Measurements from ENCODE around the gene B3GNT8.
"Not testable (repeated sequence)": the region's sequence is repeated elsewhere in the genome, so short reads cannot be mapped to it uniquely, and the experiment has no call there.

The B3GNT8 gene

DNA sequence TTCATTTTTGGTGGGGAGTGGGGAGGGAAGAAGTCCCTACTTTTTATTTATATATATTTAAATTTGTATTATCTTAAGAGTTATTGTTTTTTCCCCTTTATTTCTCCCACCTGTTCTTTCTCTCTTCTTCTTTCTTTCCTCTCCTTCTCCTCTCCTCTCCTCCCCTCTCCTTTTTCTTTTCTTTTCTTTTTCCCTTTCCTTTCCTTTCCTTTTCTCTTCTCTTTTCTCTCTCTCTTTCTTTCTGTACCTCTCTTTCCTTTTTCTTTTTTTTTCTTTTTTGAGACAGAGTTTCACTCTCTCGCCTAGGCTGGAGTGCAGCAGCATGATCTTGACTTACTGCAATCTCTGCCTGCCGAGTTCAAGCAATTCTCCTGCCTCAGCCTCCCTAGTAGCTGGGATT is 27.6 kb downstream of the B3GNT8 start:
- peak overlapping the region; percentile 97 for H3K4me3 Mint-ChIP-seq
- CTCF ChIA-PET = no interaction called here
- H3K4me1 Mint-ChIP-seq = peaks cover 40% of the 10 kb centered on the region
- H3K36me3 Mint-ChIP-seq = peaks cover 11% of the 10 kb centered on the region
- H3K27ac Mint-ChIP-seq = no peak overlapping the region
- no peaks in the 10 kb centered on the region for H3K9me3 Mint-ChIP-seq
- peaks cover 8% of the 10 kb centered on the region for H3K27me3 Mint-ChIP-seq
- no peak for DNase-seq

GRCh38 chr19:41399091-41399490 is 28.1 kb downstream of the B3GNT8 start:
- DNase-seq = no peak
- Mint-ChIP-seq H3K4me1 (peaks cover 40% of the 10 kb centered on the region), H3K36me3 (peaks cover 11% of the 10 kb centered on the region), H3K4me3 (peak overlapping the region; percentile 97), H3K27ac (no peak overlapping the region), H3K9me3 (no peaks in the 10 kb centered on the region), H3K27me3 (peaks cover 8% of the 10 kb centered on the region)
- CTCF ChIA-PET = no interaction called here

DNA sequence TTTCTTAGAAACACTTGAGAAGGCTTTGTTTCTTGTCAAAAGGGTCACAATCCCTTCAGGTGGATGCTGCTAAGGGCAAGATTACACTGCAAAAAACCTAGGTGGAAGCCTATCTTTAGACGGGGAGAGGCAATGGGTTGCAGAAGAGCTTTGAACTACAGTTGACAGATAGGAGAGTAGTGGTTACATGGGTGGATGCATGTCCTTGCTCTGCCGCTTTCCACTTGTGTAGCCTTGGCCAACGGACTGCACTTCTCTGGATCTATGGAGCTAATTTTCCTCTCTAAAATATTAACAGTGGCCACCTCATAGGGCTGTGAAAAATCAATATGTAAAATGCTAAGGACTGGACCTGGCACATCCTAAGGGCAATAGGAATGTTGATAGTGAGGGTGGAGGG is 28.6 kb downstream of the B3GNT8 start:
- peaks cover 8% of the 10 kb centered on the region for H3K27me3 Mint-ChIP-seq
- no peak overlapping the region for H3K27ac Mint-ChIP-seq
- no peaks in the 10 kb centered on the region for H3K9me3 Mint-ChIP-seq
- H3K4me1 Mint-ChIP-seq = peaks cover 40% of the 10 kb centered on the region
- no peak for DNase-seq
- CTCF ChIA-PET = no interaction called here
- peaks cover 11% of the 10 kb centered on the region for H3K36me3 Mint-ChIP-seq
- H3K4me3 Mint-ChIP-seq = peak overlapping the region; percentile 97

GRCh38 chr19:41398050-41398418 is 29.1 kb downstream of the B3GNT8 start:
- CTCF ChIA-PET = no interaction called here
- peaks cover 8% of the 10 kb centered on the region for H3K27me3 Mint-ChIP-seq

GRCh38 chr19:41397086-41398049 is 29.8 kb downstream of the B3GNT8 start, which contains the start of the genes BCKDHA and EXOSC5:
BCKDHA (plus strand) TSS chr19:41397818; CDS start chr19:41397828, 10 bp downstream.
EXOSC5 (minus strand) TSS chr19:41397359; CDS start chr19:41397328, 31 bp downstream.
- Mint-ChIP-seq H3K27ac (peak within 1 kb of the TSS; percentile 100), H3K27me3 (peaks cover 8% of the 10 kb centered on the region), H3K4me1 (peaks cover 40% of the 10 kb centered on the region), H3K9me3 (no peaks in the 10 kb centered on the region), H3K36me3 (peaks cover 11% of the 10 kb centered on the region), H3K4me3 (peak within 1 kb of the TSS; percentile 97)
- CTCF ChIA-PET = interaction anchor here (1.0 kb wide), 1 partner anchor 34 kb away, joined by 3 read pairs; no protein-coding TSS in a partner anchor
- peak; percentile 100 for DNase-seq

More at GRCh38 chr19:41398050-41398418, 29.1 kb downstream of the B3GNT8 start:
- no peak for DNase-seq
- no peaks in the 10 kb centered on the region for H3K9me3 Mint-ChIP-seq
- H3K27ac Mint-ChIP-seq = peak overlapping the region; percentile 100
- H3K4me3 Mint-ChIP-seq = peak overlapping the region; percentile 97
- H3K36me3 Mint-ChIP-seq = peaks cover 11% of the 10 kb centered on the region
- H3K4me1 Mint-ChIP-seq = peaks cover 40% of the 10 kb centered on the region

GRCh38 chr19:41395355-41395754 is 31.8 kb downstream of the B3GNT8 start:
- no peaks in the 10 kb centered on the region for H3K9me3 Mint-ChIP-seq
- CTCF ChIA-PET = interaction anchor here (1.2 kb wide), 1 partner anchor 33 kb away, joined by 3 read pairs; no protein-coding TSS in a partner anchor
- H3K27ac Mint-ChIP-seq = peak overlapping the region; percentile 53

GRCh38 chr19:41392775-41393174 is 34.4 kb downstream of the B3GNT8 start:
- no peak overlapping the region for H3K4me3 Mint-ChIP-seq

More at GRCh38 chr19:41395355-41395754, 31.8 kb downstream of the B3GNT8 start:
- DNase-seq = no peak
- H3K4me1 Mint-ChIP-seq = peaks cover 40% of the 10 kb centered on the region
- H3K27me3 Mint-ChIP-seq = peaks cover 8% of the 10 kb centered on the region
- peaks cover 17% of the 10 kb centered on the region for H3K36me3 Mint-ChIP-seq
- H3K4me3 Mint-ChIP-seq = peak overlapping the region; percentile 22

DNA sequence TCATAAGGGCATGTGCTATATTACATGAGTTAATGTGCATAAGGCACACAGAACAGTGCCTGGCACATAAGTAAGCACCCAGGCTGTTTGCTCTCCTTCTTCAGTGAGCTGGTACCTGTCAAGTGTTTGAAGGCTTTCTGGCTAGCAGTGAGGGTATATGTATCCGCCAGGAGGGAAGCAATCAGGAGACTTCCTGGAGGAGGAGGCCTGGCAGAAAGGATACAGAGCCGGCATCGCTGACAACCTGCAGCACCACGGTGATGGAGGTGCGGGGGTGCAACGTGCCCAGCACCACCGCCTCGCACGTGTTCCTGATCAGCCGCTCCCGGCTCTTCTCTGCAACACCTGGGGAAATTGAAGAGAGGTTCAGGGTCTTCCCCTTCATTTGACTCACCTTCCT is 35.6 kb downstream of the B3GNT8 start:
- Mint-ChIP-seq H3K4me3 (no peak overlapping the region), H3K9me3 (no peaks in the 10 kb centered on the region), H3K36me3 (peaks cover 21% of the 10 kb centered on the region), H3K27ac (no peak overlapping the region), H3K27me3 (no peaks in the 10 kb centered on the region), H3K4me1 (peaks cover 14% of the 10 kb centered on the region)
- DNase-seq = no peak
- CTCF ChIA-PET = no interaction called here

More at GRCh38 chr19:41392775-41393174, 34.4 kb downstream of the B3GNT8 start:
- H3K36me3 Mint-ChIP-seq = peaks cover 21% of the 10 kb centered on the region
- H3K27ac Mint-ChIP-seq = no peak overlapping the region
- H3K27me3 Mint-ChIP-seq = peaks cover 4% of the 10 kb centered on the region
- H3K4me1 Mint-ChIP-seq = peaks cover 21% of the 10 kb centered on the region
- CTCF ChIA-PET = no interaction called here
- no peak for DNase-seq
- no peaks in the 10 kb centered on the region for H3K9me3 Mint-ChIP-seq

- CTCF ChIA-PET = no interaction called here
- peaks cover 15% of the 10 kb centered on the region for H3K36me3 Mint-ChIP-seq
- no peak for DNase-seq
These were observed 40.7 kb downstream of the B3GNT8 start for GRCh38 chr19:41386442-41386841.

GRCh38 chr19:41384351-41384750 is 42.8 kb downstream of the B3GNT8 start:
- H3K36me3 Mint-ChIP-seq = peaks cover 5% of the 10 kb centered on the region
- no peak for DNase-seq
- no peak overlapping the region for H3K4me3 Mint-ChIP-seq
- no peaks in the 10 kb centered on the region for H3K9me3 Mint-ChIP-seq
- CTCF ChIA-PET = no interaction called here
- H3K27me3 Mint-ChIP-seq = no peaks in the 10 kb centered on the region
- H3K27ac Mint-ChIP-seq = no peak overlapping the region
- H3K4me1 Mint-ChIP-seq = no peaks in the 10 kb centered on the region

More at GRCh38 chr19:41386442-41386841, 40.7 kb downstream of the B3GNT8 start:
- Mint-ChIP-seq H3K27ac (no peak overlapping the region), H3K27me3 (no peaks in the 10 kb centered on the region), H3K4me1 (no peaks in the 10 kb centered on the region), H3K4me3 (no peak overlapping the region), H3K9me3 (no peaks in the 10 kb centered on the region)

DNA sequence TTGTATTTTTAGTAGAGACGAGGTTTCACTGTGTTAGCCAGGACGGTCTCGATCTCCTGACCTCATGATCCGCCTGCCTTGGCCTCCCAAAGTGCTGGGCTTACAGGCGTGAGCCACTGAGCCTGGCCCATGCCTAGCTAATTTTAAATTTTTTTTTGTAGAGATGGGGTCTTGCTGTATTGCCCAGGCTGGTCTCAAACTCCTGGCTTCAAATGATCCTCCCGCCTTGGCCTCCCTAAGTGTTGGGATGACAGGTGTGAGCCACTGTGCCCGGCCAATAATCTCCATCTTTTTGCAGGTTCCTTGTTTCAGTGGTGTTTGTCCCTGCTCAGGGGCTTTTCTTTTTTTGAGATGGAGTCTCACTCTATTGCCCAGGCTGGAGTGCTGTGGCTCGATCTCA is 45.6 kb downstream of the B3GNT8 start:
- H3K4me1 Mint-ChIP-seq, DNase-seq, H3K27ac Mint-ChIP-seq, H3K4me3 Mint-ChIP-seq, H3K27me3 Mint-ChIP-seq, H3K9me3 Mint-ChIP-seq, CTCF ChIA-PET, H3K36me3 Mint-ChIP-seq: not testable (repeated sequence)

DNA sequence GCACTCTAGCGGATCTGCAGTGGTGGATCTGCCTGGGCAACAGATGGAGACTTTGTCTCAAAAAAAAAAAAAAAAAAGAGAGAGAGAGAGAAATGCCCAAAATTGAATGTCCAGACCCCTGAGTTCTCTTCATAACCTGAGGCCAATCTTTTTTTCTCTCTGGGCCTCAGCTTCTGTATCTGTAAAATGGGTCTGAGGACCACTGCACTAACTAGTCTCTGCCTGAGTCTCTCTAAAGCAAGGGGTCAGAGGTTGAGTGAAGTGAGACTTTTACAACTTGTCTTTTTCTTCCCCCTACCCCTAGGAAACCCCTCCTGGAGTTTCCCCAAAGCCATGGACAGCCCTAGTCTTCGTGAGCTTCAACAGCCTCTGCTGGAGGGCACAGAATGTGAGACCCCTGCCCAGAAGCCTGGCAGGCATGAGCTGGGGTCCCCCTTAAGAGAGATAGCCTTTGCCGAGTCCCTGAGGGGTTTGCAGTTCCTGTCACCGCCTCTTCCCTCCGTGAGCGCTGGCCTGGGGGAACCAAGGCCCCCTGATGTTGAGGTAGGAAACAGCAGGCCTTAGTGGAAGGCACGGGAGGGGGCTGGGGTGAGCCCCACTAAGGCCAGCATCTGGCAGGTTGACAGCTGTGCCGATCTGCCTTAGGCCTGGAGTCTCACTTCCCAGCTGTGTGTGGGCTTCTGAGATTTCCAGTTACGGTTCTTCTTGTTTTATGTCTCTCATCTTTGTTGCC is 49.0 kb downstream of the B3GNT8 start:
- DNase-seq = no peak
- peaks cover 14% of the 10 kb centered on the region for H3K4me1 Mint-ChIP-seq
- CTCF ChIA-PET = interaction anchor here (0.5 kb wide), 1 partner anchor 262 kb away, joined by 3 read pairs; no protein-coding TSS in a partner anchor
- no peaks in the 10 kb centered on the region for H3K27me3 Mint-ChIP-seq
- no peak overlapping the region for H3K4me3 Mint-ChIP-seq
- H3K9me3 Mint-ChIP-seq = no peaks in the 10 kb centered on the region
- H3K36me3 Mint-ChIP-seq = peaks cover 6% of the 10 kb centered on the region
- no peak overlapping the region for H3K27ac Mint-ChIP-seq

GRCh38 chr19:41376998-41377365 is 50.2 kb downstream of the B3GNT8 start:
- Mint-ChIP-seq H3K9me3 (no peaks in the 10 kb centered on the region), H3K27ac (no peak overlapping the region), H3K4me3 (peak overlapping the region; percentile 38), H3K27me3 (no peaks in the 10 kb centered on the region), H3K36me3 (peaks cover 3% of the 10 kb centered on the region), H3K4me1 (peaks cover 14% of the 10 kb centered on the region)
- CTCF ChIA-PET = no interaction called here
- no peak for DNase-seq

DNA sequence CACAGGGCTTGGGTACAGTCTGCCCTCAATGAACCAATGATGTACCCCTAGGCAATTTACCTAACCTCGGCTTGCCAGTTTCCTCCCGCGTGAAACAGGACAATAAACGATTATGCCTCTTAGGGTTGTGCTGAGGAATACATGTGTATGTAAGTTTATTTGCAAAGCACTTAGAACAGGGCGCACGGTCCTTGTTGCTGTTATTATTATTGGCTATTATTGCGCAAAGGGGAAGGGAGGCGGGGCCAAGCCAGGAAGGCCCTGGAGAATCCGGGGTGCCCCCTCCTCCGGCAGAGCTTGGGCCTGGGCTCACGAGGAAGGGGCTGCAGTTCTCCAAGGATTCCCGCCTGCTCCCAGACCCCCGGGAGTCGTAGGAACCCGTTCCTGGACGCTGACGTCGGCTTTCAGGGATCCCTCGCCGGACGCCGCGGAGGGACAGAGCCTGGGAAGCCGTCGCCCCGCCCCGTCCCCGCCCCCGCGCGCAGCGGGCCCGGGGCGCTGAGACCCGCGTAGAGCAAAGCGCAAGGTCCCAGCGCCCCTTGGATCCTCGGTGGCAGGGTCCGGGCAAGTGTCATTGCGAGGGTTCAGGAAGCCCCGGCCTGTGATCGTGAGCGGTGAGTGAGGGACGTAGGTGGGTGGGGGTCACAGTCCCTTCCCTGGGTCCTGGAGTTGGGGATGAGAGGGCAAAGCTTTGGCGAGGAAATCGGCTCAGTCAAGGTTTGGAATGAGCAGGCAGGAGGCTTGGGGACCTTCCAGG is 50.8 kb downstream of the B3GNT8 start, which contains the start of gene TMEM91:
Gene TMEM91 (plus strand): TSS at position 293 of the 757 bp plus-strand sequence. CDS start 1,777 bp downstream, outside the sequence.
- H3K27me3 Mint-ChIP-seq = no peaks in the 10 kb centered on the region
- no peak within 1 kb of the TSS for H3K27ac Mint-ChIP-seq
- H3K36me3 Mint-ChIP-seq = peaks cover 5% of the 10 kb centered on the region
- H3K4me1 Mint-ChIP-seq = peaks cover 17% of the 10 kb centered on the region
- peak within 1 kb of the TSS; percentile 54 for H3K4me3 Mint-ChIP-seq
- peak; percentile 31 for DNase-seq
- no peaks in the 10 kb centered on the region for H3K9me3 Mint-ChIP-seq
- CTCF ChIA-PET = no interaction called here

Data from activated naive CD4-positive, alpha-beta T cell treated with anti-CD3 and anti-CD28 coated beads, Interleukin-2, amount 10 ng/mL, durations not matched to agents 7 days and 5 days (primary cell).